Measurements from ENCODE around the gene GABBR1.

GABBR1 gene

DNA sequence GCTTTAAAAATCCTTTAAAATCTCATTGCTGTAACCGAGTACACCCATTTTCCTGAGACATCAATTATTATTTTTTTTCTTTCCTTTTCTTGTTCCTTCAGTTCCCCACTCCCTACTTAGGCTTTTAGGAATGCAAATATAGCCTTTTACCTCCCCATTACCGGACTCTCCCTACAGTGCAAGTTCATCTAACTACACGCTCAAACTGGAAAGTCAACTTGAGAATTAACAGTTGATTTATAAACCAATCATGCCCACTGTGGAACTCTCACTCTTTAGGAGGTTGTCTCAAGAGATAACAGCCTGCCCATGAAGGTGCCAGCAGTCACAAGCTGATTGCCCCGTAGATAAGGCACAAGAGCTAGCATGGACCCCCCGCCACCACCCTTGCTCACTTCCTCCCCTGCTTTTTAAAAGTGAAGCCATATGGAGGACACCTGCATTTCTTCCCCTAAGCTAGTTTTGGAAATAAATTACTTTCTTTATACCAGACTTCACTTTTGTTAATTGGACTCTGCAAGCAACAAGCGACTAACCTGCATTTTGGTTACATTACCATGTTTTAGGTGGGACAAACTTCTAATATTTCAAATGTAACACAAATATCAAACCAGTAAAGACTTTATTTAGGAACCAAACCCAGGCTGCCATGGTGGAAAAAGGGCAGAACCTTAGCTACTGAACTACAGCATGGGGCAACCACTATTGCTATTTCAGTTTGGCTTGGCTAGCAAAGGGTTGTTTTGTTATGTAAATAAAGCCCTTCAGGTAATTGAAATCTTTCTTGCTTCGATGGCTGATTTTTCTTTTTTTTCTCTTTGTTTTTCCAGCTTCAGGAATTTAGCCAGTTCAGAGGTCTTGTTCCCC lies 108.3 kb downstream of the GABBR1 start:
- DNase-seq, result no peak

DNA sequence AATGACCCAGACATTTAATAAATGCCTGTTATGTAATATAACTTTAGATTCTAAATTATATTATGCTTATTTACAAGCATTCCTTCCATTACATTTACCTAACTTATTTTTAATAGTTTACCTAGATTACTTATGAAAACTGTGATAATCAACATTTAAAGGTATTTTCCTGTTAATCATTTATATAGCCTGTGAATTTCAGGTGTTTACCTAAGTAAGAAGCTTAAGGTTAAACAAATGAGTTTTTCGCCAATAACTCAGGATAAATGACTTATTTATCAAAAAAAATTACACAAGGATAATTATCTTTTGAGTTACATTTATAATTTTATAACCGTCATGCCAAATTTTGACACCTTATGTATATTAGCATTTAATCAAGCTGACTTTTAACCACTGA lies 108.9 kb downstream of the GABBR1 start:
- no peak for DNase-seq

DNA sequence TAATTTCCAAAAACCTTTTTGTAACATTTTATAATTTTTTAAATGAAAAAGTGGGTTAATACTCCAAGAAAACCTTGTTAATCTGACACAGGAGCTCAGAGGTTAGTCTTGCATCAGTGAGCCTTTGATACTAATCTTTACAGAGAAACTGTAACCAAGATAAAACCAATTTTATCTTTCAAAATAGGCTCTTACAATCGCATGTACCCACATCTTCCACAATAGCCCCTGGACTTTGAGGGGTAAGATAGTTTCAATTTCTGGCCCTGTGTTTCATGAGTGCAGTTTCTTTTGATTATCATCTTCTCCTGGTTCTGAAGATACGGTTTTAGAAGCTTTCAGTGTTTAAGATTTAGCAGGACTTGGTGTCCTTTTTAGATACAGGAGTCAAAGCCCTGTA lies 110.8 kb downstream of the GABBR1 start:
- DNase-seq, result no peak

DNA sequence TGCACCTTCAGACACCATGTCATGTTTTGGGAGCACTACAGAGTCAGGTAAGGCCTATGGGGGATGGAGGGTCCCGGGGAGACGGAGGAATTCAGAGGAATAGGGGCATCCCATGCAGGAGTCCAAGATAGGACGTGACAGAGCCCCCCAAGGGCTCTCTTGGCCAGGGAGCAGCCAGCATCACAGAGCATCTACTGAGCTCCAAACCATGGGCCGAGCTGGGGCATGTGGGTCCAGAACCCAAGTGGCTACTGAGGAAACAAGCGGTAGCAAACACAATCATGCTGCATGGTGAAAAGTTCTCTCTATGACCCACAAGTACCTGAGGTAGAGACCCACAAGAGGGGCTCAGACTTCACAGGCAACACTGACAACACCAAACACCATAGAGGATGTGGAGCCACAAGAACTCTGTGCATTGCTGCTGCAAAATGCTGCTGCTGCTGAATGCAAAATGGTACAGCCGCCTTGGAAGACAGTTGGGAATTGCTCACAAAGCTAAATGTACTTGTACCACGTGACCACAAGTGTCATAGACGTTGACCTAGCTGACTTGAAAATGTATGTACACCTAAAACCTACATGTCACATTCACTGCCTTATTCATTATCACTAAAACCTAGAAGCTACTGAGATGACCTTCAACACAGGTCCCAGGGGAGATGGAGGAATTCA lies 111.8 kb downstream of the GABBR1 start:
- DNase-seq, result no peak

DNA sequence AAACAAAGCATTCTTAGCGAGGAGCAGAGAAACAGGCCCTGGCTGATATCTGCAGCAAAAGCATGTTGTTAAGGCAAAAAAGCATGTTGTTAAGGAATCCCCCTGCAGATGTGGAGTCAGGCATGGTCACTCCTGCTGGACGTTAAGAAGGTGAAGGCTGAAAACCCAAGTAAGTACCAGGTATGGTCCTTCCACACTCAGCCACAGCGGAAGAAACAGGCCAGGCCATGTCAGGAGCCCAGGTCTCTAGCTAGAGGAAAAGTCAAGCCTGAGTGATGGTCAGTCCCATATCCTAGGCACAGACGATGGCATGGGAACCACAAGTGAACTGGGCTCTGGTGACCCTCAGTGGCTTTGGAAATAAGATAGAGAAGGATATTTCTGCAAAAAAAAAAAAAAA lies 112.8 kb downstream of the GABBR1 start:
- no peak for DNase-seq

DNA sequence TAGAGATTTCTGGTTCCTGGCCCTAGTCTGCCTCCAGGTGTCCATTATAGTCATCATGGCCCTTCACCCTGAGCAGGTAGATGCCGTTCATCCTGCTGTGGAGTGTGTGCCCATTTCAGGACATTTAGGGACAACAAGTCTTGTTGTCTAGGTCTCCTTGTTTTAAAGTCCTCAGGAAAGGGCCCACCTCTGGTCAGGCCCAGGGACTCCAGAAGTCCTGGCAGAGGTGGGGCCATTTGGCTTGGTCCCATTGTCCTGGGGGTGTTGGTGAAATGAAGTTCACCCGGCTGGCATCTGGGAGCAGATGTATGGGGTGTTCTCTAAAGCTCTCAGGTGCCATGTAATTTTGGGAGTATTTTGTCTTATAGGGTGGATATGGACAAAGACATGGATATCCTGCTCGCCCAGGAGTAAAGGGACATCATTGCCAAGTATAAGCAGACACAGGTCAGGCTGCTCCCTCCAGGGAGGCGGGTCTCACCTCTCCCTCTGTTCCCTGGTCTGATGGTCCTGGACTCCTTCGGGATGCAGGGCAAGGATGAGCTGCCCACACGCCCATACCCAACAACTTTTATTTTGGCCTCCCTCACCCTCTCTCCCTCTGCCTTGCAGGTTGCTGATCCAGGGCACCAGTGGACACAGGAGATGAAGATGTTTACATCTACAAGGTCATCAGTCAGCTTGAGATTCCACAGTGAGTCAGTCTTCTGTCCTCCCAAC lies 113.5 kb downstream of the GABBR1 start:
- DNase-seq, result no peak

DNA sequence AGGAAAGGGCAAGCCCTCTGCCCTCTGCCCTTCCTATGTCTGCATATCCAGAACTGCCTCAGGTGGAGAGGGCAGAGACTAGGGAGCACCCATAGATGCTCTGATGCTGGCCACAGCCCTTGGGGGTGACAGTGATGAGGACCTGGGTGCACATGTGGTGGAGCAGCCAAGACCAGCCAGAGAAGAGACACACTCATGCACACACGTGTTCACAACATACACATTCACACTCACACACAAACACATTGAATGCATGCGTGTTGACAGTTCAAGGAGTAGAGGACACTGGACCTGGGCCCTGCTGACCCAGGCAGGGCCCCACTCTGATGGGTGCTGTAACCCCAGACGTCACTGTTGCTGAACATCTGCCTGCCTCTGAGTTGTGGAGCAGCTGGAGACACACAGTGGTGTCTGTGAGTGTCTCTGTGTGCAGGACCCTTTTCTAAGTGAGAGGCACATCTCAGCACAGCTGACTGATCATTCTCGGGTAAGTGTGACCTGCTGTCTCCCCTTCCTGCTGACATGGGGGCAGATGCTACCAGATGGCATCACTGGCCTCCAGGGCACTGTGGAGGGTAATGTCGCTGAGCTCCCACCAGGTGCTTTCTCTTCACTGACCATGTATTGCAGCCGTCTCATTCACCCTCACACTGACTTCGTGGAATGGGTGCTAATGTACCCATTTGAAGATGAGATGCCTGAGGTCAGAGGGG lies 115.1 kb downstream of the GABBR1 start:
- DNase-seq, result no peak

DNA sequence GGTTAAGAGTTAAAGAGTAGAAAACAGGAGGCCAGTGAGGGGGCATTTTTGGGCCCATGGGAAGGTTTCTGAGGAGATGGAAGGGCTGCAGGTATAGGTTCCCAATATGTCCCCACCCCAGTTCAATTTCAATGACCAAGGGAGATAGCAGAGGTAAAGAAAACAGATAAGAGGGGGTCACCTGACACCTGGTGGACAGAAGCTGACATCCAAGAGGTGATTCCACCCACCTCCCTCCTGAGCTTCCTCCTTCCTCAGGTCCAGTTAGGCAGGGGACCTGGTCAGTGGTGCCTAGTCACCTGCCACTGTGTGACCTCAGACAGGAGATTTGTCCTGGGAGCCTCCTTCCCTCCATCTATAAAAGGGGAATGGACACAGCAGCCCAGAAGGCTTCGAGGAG lies 115.7 kb downstream of the GABBR1 start:
- DNase-seq, result no peak

DNA sequence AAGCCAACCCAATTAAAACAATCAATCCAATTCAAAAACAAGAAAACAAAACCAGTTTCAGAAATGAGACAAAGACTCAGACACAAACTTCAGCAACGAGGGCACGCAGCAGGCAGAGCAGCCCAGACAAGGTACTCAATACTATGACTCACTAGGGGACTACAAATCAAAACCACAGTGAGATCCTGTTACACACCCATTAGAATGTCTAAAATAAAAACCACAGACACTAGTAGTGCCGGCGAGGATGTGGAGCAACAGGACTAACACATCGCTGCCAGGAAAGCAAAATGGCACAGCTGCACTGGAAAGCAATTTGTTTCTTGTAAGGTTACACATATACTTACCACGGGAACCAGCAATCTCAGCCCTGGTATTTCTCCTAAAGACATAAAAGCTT lies 116.9 kb downstream of the GABBR1 start:
- no peak for DNase-seq

DNA sequence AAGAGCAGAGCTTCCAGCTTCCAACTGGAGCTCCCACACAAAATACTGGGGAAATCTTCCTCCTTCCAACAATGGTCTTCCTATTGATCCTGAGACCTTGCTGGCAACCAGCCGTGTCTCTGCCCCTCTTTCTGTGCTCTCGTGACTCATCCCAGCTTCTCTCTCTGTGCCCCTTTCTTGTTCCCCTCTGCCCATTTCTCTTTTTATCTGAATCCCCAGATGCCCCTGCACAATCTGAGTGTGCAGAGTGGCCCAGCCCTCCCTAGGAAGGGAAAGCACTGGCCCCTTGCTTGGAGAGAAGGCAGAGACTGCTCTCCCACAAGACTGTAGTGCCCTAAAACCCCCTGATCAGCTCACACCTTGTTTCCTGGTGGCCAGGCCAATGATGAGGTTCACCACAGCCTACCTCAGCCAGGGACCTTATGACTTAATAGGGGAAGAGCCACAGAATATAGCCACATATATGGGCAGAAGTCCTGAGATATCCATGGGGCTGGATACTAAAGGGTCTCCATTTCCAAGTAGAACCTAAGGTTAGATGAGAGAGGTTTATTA lies 122.2 kb downstream of the GABBR1 start:
- no peak for DNase-seq

DNA sequence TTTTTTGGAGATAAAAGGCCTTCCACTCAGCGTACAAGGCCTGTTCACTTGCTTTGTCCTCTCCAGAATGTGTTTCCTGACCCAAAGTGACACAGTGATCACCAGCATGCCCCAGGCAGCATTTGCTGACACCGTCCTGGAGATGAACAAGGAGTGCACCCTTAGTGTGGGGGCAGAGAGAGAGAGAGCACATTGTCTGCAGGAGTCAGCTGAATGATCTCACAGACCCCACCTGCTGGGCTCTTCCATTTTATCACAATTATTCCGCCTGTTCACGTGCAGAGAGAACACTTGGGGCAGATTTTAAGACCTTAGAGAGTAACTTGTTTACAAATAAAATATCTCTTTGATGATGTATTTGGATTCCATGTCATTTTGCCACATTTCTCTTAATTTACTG lies 122.8 kb downstream of the GABBR1 start:
- no peak for DNase-seq

Measured in activated CD4-positive, alpha-beta T cell treated with anti-CD3 and anti-CD28 coated beads for 1 hour (primary cell).